GM18951 (cell line): ENCODE data around the gene CDK6.

Experiments used
- POLR2A ChIP-seq: IDR thresholded peaks from 4 replicates; pipeline ENCODE4 v1.6.1; 2011; ENCODE audit warnings: mild to moderate bottlenecking; ENCODE audit not compliant: insufficient read length, insufficient read depth; ENCODE audit errors: extremely low read depth
- in situ Hi-C: fragments of 300-500 bp; cut with MboI; formaldehyde crosslinking; loops from one replicate; pipeline ENCODE4 v1.12.0; 2022; ENCODE audit warnings: low sequenced_read_pairs, mixed read lengths, inconsistent platforms; ENCODE audit not compliant: unreplicated experiment

CDK6 gene

DNA sequence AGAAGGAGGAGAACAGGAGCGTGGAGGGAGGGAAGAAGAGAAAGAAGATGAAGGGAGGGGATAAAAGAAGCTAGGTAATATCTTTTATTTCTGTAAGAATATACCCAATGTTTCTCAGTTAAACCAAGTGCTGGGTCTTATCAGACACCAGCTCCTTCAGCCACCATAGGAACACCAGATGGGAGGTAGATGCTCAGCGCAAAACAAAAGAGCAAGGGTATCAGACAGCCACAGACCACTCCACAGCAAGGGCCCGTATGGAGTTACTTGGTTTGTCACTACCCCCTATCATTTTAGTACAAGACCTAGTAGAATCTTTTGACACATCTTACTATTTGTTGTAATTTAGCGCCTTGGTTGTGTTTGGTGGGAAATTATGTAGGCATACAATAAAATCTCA is 180.3 kb downstream of the CDK6 start:
- in situ Hi-C loops: no loop called here
- TF ChIP-seq POLR2A: no peak

DNA sequence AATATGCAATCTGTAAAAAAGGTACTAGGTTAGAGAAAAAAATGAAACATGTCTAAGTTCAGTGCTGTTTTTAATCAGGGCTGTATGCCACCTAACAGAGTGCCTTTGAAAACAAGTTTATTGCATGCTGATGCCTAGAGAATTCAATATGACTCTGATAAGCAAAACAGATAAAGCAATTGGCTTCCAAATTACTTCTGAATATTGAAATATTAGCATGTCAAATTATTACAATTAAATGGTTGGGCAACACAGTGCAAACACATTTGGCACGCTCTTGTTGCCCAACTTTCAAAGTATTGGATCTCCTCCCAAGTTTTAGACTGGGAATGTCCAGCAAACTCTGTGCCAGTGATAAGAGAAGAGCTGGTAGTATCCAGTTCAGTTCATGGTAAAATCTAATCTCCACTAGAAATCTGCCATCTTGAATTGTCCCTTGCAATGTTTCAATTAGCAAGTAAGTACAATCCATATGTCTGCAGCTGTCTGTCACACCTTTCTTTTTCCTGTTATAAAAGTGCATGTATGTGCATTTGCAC is 181.0 kb downstream of the CDK6 start:
- in situ Hi-C loops: no loop called here
- TF ChIP-seq POLR2A: no peak

- in situ Hi-C loops: no loop called here
- TF ChIP-seq POLR2A: no peak
Measured at GRCh38 chr7:92653136-92653535, 183.2 kb downstream of the CDK6 start.

DNA sequence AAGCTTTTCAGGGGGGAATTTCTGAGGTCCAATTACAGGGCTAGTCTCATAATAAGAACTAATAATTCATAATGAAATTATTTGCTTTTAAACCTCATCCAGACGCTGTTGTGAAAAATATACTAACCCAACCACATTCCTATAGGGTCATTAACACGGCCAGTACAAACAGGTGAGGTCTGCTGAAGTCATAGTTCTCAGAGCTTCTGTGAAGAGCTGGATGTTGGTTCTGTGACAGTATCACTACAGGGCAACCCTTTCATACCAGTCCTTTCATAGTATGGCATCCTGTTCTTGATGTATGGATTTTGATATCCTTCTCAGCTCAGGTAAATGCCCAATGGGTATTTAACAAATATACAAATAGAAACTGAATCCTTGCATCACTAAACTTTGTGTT is 183.8 kb downstream of the CDK6 start:
- in situ Hi-C loops: no loop called here
- no peak for TF ChIP-seq POLR2A

GRCh38 chr7:92650391-92650790 is 186.0 kb downstream of the CDK6 start:
- in situ Hi-C loops: no loop called here
- no peak for TF ChIP-seq POLR2A

DNA sequence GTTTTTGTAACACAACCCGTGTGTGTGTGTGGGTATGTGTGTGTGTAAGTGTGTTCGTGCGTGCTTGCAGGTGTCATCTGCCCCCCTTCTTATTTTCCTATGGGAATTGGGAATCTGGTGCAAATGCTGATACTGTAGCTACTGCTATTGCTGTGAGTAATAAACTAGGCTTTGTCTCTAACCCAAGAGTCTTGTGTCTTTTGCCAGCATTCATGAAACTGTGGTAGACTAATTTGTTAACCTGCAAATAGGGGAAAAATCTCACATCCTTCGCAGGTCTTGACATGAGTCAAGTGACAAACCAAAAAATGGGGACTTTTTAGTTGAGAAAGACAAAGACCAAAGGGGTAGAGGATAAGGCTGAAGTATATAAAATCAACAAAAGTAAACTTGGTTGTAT is 188.3 kb downstream of the CDK6 start:
- TF ChIP-seq POLR2A: no peak
- in situ Hi-C loops: no loop called here

GRCh38 chr7:92647652-92648051 is 188.7 kb downstream of the CDK6 start:
- no peak for TF ChIP-seq POLR2A
- in situ Hi-C loops: no loop called here

- no peak for TF ChIP-seq POLR2A
Measured at GRCh38 chr7:92647011-92647625, 189.3 kb downstream of the CDK6 start.

GRCh38 chr7:92645114-92646061 is 191.0 kb downstream of the CDK6 start:
- in situ Hi-C loops: no loop called here

More at GRCh38 chr7:92647011-92647625, 189.3 kb downstream of the CDK6 start:
- in situ Hi-C loops: no loop called here

DNA sequence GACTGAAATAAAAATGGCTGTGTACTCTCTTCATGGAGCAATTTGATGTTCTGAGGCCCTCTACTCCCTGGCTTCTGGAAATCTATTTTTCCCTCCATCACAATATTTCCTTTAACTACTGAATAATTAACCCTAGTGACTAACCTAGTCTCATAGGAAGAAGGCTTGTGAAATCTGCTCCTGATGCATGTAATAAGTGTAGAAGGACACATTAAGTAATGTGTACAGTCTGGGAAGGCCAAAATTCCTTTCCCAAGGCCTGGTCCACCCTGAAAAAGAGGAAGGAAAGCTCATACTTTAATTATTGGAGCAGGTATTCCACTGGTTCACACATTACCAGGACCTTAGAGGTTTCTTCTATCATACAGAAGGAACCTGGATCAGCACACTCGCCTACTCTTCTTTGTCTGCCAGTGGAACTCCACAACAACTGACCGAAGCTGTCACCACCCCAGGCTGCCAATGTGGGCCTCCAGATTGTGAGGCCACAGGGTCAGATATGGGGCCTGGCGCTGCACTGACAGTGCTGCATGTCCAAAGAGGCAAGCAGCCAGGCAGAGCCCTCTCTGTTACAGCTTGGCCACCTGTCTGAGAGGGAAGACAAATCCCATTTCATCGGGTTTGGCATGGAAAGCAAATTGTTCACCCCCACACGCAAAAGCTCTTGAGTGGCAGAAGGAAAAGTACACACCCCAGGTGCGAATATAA is 191.8 kb downstream of the CDK6 start:
- TF ChIP-seq POLR2A: no peak
- in situ Hi-C loops: no loop called here

More at GRCh38 chr7:92645114-92646061, 191.0 kb downstream of the CDK6 start:
- no peak for TF ChIP-seq POLR2A

GRCh38 chr7:92643821-92644220 is 192.6 kb downstream of the CDK6 start:
- no peak for TF ChIP-seq POLR2A
- in situ Hi-C loops: no loop called here

- TF ChIP-seq POLR2A: peak; percentile 17
- in situ Hi-C loops: no loop called here
Measured at GRCh38 chr7:92641921-92642511, 194.4 kb downstream of the CDK6 start.

GRCh38 chr7:92639966-92640365 is 196.4 kb downstream of the CDK6 start:
- in situ Hi-C loops: no loop called here
- no peak for TF ChIP-seq POLR2A

- in situ Hi-C loops: no loop called here
- TF ChIP-seq POLR2A: no peak
Measured at GRCh38 chr7:92639213-92639896, 197.0 kb downstream of the CDK6 start.
